Upper lobe of left lung (tissue), 4 donors: Measurements from ENCODE around the gene PCMTD2.
"Not testable (repeated sequence)": the region's sequence is repeated elsewhere in the genome, so short reads cannot be mapped to it uniquely, and the experiment has no call there.

Experiments used
- EP300 ChIP-seq, 4 donors: sonication (generic); formaldehyde crosslinking; IDR thresholded peaks; one replicate each; pipeline ENCODE4 v1.5.1; 2017; ENCODE audit warnings: antibody characterized with exemption in 4 of 4, control low read depth in 2 of 4
- POLR2A ChIP-seq, 4 donors: fragments of 450-650 bp; IDR thresholded peaks; one replicate each; pipeline ENCODE4 v1.5.1; 2016 to 2017; ENCODE audit warnings: antibody characterized with exemption in 4 of 4, mild to moderate bottlenecking in 2 of 4
- POLR2AphosphoS5 ChIP-seq, 2 donors: sonication (generic); formaldehyde crosslinking; IDR thresholded peaks; one replicate each; pipeline ENCODE4 v1.5.1; 2017; ENCODE audit warnings: antibody characterized with exemption in 2 of 2
- TF ChIP-seq, protein P1 (sequence below), 6 experiments: fragments of 450-650 bp in 4 of 6; fragments of 200-600 bp in 2 of 6; sonication (generic) in 2 of 6; IDR thresholded peaks; one replicate each; pipeline ENCODE4 v1.5.1; 2016 to 2019; ENCODE audit warnings: antibody characterized with exemption in 6 of 6

DNA sequence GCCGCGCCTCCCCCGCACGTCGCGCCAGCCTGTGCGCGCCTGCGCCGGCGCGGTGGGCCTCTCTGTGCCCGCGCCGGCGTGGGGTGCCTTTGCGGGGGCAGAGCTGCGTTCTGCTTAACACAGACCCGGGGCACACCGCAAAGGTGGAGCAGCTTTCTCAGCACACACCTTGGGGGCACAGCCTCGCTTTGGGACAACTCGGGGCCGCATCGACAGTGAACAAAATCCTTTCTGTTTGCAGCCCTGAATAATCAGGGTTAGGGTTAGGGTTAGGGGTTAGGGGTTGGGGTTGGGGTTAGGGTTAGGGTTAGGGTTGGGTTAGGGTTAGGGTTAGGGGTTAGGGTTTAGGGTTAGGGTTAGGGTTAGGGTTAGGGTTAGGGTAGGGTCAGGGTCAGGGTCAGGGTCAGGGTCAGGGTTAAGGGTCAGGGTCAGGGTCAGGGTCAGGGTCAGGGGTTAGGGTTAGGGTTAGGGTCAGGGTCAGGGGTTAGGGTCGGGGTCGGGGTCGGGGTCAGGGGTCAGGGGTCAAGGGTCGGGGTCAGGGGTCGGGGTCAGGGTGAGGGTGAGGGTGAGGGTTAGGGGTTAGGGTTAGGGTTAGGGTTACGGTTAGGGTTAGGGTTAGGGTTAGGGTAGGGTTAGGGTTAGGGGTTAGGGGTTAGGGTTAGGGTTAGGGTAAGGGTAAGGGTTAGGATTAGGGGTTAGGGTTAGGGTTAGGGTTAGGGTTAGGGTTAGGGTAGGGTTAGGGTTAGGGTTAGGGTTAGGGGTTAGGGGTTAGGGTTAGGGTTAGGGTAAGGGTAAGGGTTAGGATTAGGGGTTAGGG lies 31.1 kb downstream of the PCMTD2 start:
- TF ChIP-seq, protein P1, sequence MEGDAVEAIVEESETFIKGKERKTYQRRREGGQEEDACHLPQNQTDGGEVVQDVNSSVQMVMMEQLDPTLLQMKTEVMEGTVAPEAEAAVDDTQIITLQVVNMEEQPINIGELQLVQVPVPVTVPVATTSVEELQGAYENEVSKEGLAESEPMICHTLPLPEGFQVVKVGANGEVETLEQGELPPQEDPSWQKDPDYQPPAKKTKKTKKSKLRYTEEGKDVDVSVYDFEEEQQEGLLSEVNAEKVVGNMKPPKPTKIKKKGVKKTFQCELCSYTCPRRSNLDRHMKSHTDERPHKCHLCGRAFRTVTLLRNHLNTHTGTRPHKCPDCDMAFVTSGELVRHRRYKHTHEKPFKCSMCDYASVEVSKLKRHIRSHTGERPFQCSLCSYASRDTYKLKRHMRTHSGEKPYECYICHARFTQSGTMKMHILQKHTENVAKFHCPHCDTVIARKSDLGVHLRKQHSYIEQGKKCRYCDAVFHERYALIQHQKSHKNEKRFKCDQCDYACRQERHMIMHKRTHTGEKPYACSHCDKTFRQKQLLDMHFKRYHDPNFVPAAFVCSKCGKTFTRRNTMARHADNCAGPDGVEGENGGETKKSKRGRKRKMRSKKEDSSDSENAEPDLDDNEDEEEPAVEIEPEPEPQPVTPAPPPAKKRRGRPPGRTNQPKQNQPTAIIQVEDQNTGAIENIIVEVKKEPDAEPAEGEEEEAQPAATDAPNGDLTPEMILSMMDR (IDR thresholded peaks at IDR 0.05), result not testable (repeated sequence)
- not testable (repeated sequence) for TF ChIP-seq POLR2AphosphoS5, EP300, POLR2A (IDR thresholded peaks at IDR 0.05)
